Measurements from ENCODE around the gene HPGDS.

GRCh38 chr4:94334476-94334875 is 8.2 kb downstream of the HPGDS start:
- TF ChIP-seq, protein P1, sequence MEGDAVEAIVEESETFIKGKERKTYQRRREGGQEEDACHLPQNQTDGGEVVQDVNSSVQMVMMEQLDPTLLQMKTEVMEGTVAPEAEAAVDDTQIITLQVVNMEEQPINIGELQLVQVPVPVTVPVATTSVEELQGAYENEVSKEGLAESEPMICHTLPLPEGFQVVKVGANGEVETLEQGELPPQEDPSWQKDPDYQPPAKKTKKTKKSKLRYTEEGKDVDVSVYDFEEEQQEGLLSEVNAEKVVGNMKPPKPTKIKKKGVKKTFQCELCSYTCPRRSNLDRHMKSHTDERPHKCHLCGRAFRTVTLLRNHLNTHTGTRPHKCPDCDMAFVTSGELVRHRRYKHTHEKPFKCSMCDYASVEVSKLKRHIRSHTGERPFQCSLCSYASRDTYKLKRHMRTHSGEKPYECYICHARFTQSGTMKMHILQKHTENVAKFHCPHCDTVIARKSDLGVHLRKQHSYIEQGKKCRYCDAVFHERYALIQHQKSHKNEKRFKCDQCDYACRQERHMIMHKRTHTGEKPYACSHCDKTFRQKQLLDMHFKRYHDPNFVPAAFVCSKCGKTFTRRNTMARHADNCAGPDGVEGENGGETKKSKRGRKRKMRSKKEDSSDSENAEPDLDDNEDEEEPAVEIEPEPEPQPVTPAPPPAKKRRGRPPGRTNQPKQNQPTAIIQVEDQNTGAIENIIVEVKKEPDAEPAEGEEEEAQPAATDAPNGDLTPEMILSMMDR (IDR thresholded peaks at IDR 0.05), result no peak
- TF ChIP-seq EP300 (IDR thresholded peaks at IDR 0.05), result no peak
- no peak for TF ChIP-seq POLR2A (IDR thresholded peaks at IDR 0.05; ENCODE audit: low read depth)
- no peak for TF ChIP-seq POLR2AphosphoS5 (IDR thresholded peaks at IDR 0.05)
